GM23338 (cell line): ENCODE results near the gene MPPED2.

Source experiments
- CREB1 ChIP-seq: fragments of 250-450 bp; sonication (Bioruptor Pico); IDR thresholded peaks from 2 replicates; pipeline ENCODE4 v1.5.0; 2020; ENCODE audit warnings: low read depth, mild to moderate bottlenecking, moderate library complexity
- CTCF ChIP-seq, 2 experiments: fragments of 200-600 bp in 1 of 2; sonication (generic) in 1 of 2; conservative IDR thresholded peaks; 2 replicates each; pipeline versions ENCODE4 v1.5.1 to v1.6.1; 2016 to 2017; ENCODE audit warnings: antibody characterized with exemption in 2 of 2, low read depth in 2 of 2, mild to moderate bottlenecking in 2 of 2, moderate library complexity in 1 of 2
- EZH2 ChIP-seq: fragments of 200-600 bp; sonication (generic); IDR thresholded peaks from one replicate; pipeline ENCODE4 v1.8.0; 2017; ENCODE audit warnings: antibody characterized with exemption, mild to moderate bottlenecking, low read depth; ENCODE audit not compliant: unreplicated experiment
- EZH2phosphoT487 ChIP-seq: fragments of 200-600 bp; sonication (generic); IDR thresholded peaks from one replicate; pipeline ENCODE4 v1.8.1; 2018; ENCODE audit warnings: antibody characterized with exemption; ENCODE audit not compliant: unreplicated experiment
- POLR2AphosphoS5 ChIP-seq: IDR thresholded peaks from 2 replicates; pipeline ENCODE4 v1.6.1; 2016; ENCODE audit warnings: antibody characterized with exemption, low read depth
- TF ChIP-seq, protein P1 (sequence below): IDR thresholded peaks from one replicate; pipeline ENCODE4 v1.6.1; 2018; ENCODE audit warnings: antibody characterized with exemption; ENCODE audit not compliant: unreplicated experiment

GRCh38 chr11:30447058-30447640 is 139.0 kb downstream of the MPPED2 start:
- TF ChIP-seq EZH2 (no peak), CTCF (conservative IDR thresholded peaks at IDR 0.05; ENCODE audit: low read depth in 2 of 2) (no peak), EZH2phosphoT487 (no peak), POLR2AphosphoS5 (no peak), CREB1 (no peak)
- TF ChIP-seq, protein P1, sequence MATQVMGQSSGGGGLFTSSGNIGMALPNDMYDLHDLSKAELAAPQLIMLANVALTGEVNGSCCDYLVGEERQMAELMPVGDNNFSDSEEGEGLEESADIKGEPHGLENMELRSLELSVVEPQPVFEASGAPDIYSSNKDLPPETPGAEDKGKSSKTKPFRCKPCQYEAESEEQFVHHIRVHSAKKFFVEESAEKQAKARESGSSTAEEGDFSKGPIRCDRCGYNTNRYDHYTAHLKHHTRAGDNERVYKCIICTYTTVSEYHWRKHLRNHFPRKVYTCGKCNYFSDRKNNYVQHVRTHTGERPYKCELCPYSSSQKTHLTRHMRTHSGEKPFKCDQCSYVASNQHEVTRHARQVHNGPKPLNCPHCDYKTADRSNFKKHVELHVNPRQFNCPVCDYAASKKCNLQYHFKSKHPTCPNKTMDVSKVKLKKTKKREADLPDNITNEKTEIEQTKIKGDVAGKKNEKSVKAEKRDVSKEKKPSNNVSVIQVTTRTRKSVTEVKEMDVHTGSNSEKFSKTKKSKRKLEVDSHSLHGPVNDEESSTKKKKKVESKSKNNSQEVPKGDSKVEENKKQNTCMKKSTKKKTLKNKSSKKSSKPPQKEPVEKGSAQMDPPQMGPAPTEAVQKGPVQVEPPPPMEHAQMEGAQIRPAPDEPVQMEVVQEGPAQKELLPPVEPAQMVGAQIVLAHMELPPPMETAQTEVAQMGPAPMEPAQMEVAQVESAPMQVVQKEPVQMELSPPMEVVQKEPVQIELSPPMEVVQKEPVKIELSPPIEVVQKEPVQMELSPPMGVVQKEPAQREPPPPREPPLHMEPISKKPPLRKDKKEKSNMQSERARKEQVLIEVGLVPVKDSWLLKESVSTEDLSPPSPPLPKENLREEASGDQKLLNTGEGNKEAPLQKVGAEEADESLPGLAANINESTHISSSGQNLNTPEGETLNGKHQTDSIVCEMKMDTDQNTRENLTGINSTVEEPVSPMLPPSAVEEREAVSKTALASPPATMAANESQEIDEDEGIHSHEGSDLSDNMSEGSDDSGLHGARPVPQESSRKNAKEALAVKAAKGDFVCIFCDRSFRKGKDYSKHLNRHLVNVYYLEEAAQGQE, result no peak
